BE2C (cell line): Measurements from ENCODE around the gene PTPRQ.

Experiments used
- DNase-seq: peaks from one replicate; pipeline ENCODE4 v3.0.0-alpha.2; 2020
- H3K27me3 ChIP-seq: fragments of 250-450 bp; sonication (Bioruptor Pico); 2 replicates; pipeline ENCODE4 v1.5.1; 2020; ENCODE audit warnings: mild to moderate bottlenecking
- H3K36me3 ChIP-seq: fragments of 250-450 bp; sonication (Bioruptor Pico); 2 replicates; pipeline ENCODE4 v1.5.1; 2020; ENCODE audit warnings: mild to moderate bottlenecking
- H3K4me1 ChIP-seq: fragments of 250-450 bp; sonication (Bioruptor Pico); 2 replicates; pipeline ENCODE4 v1.5.1; 2020
- H3K4me3 ChIP-seq: 2 replicates; pipeline ENCODE4 v1.5.1; 2011; ENCODE audit warnings: low read depth, low read length
- H3K9me3 ChIP-seq: fragments of 250-450 bp; sonication (Bioruptor Pico); 2 replicates; pipeline ENCODE4 v1.5.1; 2020
- TF ChIP-seq, protein P1 (sequence below): IDR thresholded peaks from 2 replicates; pipeline ENCODE4 v1.5.1; 2012; ENCODE audit warnings: mild to moderate bottlenecking, low read depth, low read length

PTPRQ gene

DNA sequence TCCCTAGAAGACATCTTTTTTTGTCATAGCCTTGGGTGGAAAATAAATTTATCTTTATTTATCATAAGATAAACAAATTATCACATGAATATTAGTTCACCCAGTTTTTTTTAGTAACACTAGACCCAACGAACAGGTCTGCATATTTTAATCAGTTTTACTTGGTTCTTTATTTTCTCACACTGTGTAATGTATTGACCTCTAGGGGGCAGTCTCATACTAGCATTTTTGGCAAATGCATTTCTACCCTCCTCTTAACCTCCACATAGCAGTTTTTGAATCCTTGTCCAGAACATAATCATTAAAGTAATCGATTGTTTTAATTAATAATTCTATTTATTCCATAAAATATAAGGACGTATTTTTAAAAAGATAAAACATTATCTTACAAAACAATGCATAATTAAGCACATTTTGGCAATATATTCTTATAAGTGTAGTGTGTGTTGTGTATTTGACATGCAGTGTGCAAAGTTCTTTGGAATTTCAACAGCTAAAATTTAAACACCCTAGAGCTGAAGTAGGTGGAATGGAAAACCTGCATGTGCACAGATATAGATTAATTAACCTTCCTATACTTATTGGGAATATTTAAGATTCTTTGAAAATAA lies 31.6 kb upstream of the PTPRQ start:
- H3K27me3 ChIP-seq: peaks cover 4% of the 10 kb centered on the region; the same call in 1 of the 2 replicates
- no peaks in the 10 kb centered on the region for H3K4me1 ChIP-seq
- DNase-seq: peak; percentile 9
- H3K4me3 ChIP-seq: no peak overlapping the region
- H3K9me3 ChIP-seq: no peaks in the 10 kb centered on the region
- TF ChIP-seq, protein P1, sequence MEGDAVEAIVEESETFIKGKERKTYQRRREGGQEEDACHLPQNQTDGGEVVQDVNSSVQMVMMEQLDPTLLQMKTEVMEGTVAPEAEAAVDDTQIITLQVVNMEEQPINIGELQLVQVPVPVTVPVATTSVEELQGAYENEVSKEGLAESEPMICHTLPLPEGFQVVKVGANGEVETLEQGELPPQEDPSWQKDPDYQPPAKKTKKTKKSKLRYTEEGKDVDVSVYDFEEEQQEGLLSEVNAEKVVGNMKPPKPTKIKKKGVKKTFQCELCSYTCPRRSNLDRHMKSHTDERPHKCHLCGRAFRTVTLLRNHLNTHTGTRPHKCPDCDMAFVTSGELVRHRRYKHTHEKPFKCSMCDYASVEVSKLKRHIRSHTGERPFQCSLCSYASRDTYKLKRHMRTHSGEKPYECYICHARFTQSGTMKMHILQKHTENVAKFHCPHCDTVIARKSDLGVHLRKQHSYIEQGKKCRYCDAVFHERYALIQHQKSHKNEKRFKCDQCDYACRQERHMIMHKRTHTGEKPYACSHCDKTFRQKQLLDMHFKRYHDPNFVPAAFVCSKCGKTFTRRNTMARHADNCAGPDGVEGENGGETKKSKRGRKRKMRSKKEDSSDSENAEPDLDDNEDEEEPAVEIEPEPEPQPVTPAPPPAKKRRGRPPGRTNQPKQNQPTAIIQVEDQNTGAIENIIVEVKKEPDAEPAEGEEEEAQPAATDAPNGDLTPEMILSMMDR: peak; percentile 79
- no peaks in the 10 kb centered on the region for H3K36me3 ChIP-seq

DNA sequence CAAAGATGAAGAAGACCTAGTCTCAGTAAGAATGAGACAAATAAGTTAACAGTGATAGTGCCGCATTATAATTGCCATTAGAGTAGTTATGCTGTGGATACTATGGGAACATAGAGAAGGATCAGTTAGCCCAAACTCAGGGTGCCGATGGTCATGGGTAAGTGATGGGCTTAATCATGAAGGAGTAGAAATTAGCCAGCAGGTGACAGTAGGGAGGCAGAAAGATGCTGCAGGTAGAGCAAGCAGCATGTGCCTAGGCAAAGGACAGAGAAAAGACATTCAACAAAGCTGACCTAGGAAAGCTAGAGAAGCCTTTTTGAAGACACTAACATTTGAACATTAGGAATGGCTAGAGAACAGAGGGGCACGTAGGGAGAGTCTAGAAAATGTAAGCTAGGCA lies 30.6 kb upstream of the PTPRQ start:
- TF ChIP-seq, protein P1: no peak
- Histone ChIP-seq H3K4me3 (no peak overlapping the region), H3K4me1 (no peaks in the 10 kb centered on the region), H3K9me3 (no peaks in the 10 kb centered on the region), H3K27me3 (peaks cover 4% of the 10 kb centered on the region; the same call in 1 of the 2 replicates), H3K36me3 (no peaks in the 10 kb centered on the region)
- DNase-seq: no peak

DNA sequence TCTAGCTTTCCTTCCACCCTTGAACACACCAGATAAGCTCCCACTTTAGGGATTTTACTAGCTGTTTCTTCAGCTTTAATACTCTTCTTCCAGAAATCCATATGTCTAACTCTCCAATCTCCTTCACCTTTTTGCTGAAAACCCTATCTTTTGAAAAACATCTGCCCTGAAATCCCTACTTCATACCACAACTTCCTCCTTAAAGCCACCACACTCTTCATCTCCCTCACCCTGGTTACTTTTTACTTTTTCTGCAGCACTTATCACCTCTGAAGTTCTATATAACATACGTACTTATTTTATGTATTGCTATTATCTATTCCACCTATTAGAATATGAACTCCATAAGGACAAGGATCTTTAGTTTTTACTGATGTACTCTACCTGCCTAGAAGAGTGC lies 28.6 kb upstream of the PTPRQ start:
- Histone ChIP-seq H3K4me3 (no peak overlapping the region), H3K4me1 (no peaks in the 10 kb centered on the region), H3K27me3 (peaks cover 4% of the 10 kb centered on the region; the same call in 1 of the 2 replicates), H3K36me3 (no peaks in the 10 kb centered on the region), H3K9me3 (no peaks in the 10 kb centered on the region)
- TF ChIP-seq, protein P1: no peak
- no peak for DNase-seq

DNA sequence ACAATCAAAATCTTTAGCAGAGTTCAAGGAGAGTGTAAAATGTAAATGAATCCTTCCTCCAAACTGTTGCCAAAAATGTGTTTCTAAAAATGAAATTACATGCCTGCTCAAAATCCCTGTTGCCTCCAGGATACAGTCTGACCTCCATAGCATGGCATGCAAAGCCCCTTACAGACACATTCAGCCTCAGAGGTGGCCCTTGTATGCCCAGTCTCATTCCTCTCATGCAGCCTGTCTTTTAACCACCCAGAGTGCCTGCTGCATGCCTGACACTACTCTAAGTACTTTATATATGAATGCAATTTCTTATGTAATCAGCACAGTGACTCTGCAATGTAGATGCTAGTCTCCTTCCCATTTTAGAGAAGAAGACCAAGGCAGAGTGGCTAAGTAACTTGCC lies 24.4 kb upstream of the PTPRQ start:
- DNase-seq: no peak
- Histone ChIP-seq H3K27me3 (no peaks in the 10 kb centered on the region), H3K4me3 (no peak overlapping the region), H3K9me3 (no peaks in the 10 kb centered on the region), H3K36me3 (no peaks in the 10 kb centered on the region), H3K4me1 (no peaks in the 10 kb centered on the region)
- TF ChIP-seq, protein P1: no peak

DNA sequence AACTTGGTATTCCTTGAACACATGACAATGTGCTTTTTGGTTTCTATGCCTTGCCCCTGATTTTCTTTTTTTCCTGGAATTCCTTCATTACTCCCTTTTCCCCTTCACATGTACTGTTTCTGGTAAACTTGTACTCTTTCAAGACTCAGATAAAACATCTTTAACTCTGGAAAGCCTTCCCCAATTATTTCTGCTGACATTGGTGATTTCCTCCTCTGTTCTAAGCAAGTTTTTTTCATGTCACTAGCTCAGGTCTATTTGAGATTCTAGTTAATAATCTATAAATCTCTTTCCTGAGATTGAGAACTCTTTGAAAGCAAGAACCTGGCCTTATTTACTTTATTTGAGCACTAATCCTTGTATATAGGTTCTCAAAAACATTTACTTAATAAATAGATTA lies 24.0 kb upstream of the PTPRQ start:
- no peak for DNase-seq
- no peaks in the 10 kb centered on the region for H3K27me3 ChIP-seq
- TF ChIP-seq, protein P1: no peak
- H3K4me3 ChIP-seq: no peak overlapping the region
- H3K9me3 ChIP-seq: no peaks in the 10 kb centered on the region
- H3K4me1 ChIP-seq: no peaks in the 10 kb centered on the region
- H3K36me3 ChIP-seq: no peaks in the 10 kb centered on the region

DNA sequence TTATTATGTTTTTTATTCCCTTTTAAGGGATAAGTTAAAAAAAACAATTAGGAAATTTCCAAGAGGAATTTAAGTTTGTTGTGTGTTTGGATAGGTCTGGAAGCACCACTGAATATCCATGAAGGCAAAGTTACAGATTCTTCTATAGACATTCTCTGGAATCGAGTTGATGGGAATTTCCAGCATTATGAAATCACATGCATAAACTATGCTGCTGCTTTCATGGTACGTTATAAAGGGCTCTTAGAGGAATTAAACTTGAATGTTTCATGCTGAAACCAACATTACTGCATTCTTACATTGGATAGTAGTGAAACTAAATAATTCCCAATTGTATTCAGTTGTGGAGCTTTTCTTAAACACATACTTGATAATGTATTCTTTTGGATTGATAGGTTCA lies 21.5 kb upstream of the PTPRQ start:
- Histone ChIP-seq H3K36me3 (no peaks in the 10 kb centered on the region), H3K27me3 (no peaks in the 10 kb centered on the region), H3K4me1 (no peaks in the 10 kb centered on the region), H3K9me3 (no peaks in the 10 kb centered on the region), H3K4me3 (no peak overlapping the region)
- TF ChIP-seq, protein P1: no peak
- DNase-seq: no peak
